ENCODE results near the gene FOXP1.

FOXP1 gene

GRCh38 chr3:71214016-71214415 lies 369.5 kb downstream of the FOXP1 start:
- DNase-seq (ENCODE audit: insufficient read length) (no peak), FAIRE-seq (no peak)
- TF ChIP-seq POLR2A (IDR thresholded peaks at IDR 0.05; ENCODE audit: low read depth, low read length) (no peak), POLR2AphosphoS5 (IDR thresholded peaks at IDR 0.05; ENCODE audit: low read depth, low read length) (no peak), TAF1 (IDR thresholded peaks at IDR 0.05; ENCODE audit: borderline replicate concordance, low read depth, low read length) (no peak)

GRCh38 chr3:71211083-71211482 lies 372.4 kb downstream of the FOXP1 start:
- no peak for TF ChIP-seq POLR2A (IDR thresholded peaks at IDR 0.05; ENCODE audit: low read depth, low read length)
- no peak for TF ChIP-seq TAF1 (IDR thresholded peaks at IDR 0.05; ENCODE audit: borderline replicate concordance, low read depth, low read length)
- no peak for TF ChIP-seq POLR2AphosphoS5 (IDR thresholded peaks at IDR 0.05; ENCODE audit: low read depth, low read length)
- no peak for FAIRE-seq

GRCh38 chr3:71210257-71211007 lies 373.1 kb downstream of the FOXP1 start:
- FAIRE-seq (no peak), DNase-seq (ENCODE audit: insufficient read length) (no peak)

More at GRCh38 chr3:71211083-71211482, 372.4 kb downstream of the FOXP1 start:
- no peak for DNase-seq (ENCODE audit: insufficient read length)

GRCh38 chr3:71208211-71209095 lies 375.1 kb downstream of the FOXP1 start:
- DNase-seq (ENCODE audit: insufficient read length) (no peak), FAIRE-seq (no peak)
- no peak for TF ChIP-seq TAF1 (IDR thresholded peaks at IDR 0.05; ENCODE audit: borderline replicate concordance, low read depth, low read length)
- TF ChIP-seq POLR2AphosphoS5 (IDR thresholded peaks at IDR 0.05; ENCODE audit: low read depth, low read length), result no peak
- TF ChIP-seq POLR2A (IDR thresholded peaks at IDR 0.05; ENCODE audit: low read depth, low read length), result no peak

More at GRCh38 chr3:71210257-71211007, 373.1 kb downstream of the FOXP1 start:
- TF ChIP-seq POLR2A (IDR thresholded peaks at IDR 0.05; ENCODE audit: low read depth, low read length) (no peak), TAF1 (IDR thresholded peaks at IDR 0.05; ENCODE audit: borderline replicate concordance, low read depth, low read length) (no peak), POLR2AphosphoS5 (IDR thresholded peaks at IDR 0.05; ENCODE audit: low read depth, low read length) (no peak)

GRCh38 chr3:71207632-71208031 lies 375.9 kb downstream of the FOXP1 start:
- DNase-seq (ENCODE audit: insufficient read length), result no peak
- TF ChIP-seq POLR2AphosphoS5 (IDR thresholded peaks at IDR 0.05; ENCODE audit: low read depth, low read length) (no peak), POLR2A (IDR thresholded peaks at IDR 0.05; ENCODE audit: low read depth, low read length) (no peak), TAF1 (IDR thresholded peaks at IDR 0.05; ENCODE audit: borderline replicate concordance, low read depth, low read length) (no peak)
- FAIRE-seq, result no peak

- no peak for DNase-seq (ENCODE audit: insufficient read length)
- no peak for FAIRE-seq
- no peak for TF ChIP-seq POLR2AphosphoS5 (IDR thresholded peaks at IDR 0.05; ENCODE audit: low read depth, low read length)
- no peak for TF ChIP-seq POLR2A (IDR thresholded peaks at IDR 0.05; ENCODE audit: low read depth, low read length)
- no peak for TF ChIP-seq TAF1 (IDR thresholded peaks at IDR 0.05; ENCODE audit: borderline replicate concordance, low read depth, low read length)
These were observed 377.0 kb downstream of the FOXP1 start for GRCh38 chr3:71206305-71207165.

GRCh38 chr3:71203727-71204488 lies 379.6 kb downstream of the FOXP1 start:
- TF ChIP-seq TAF1 (IDR thresholded peaks at IDR 0.05; ENCODE audit: borderline replicate concordance, low read depth, low read length) (no peak), POLR2A (IDR thresholded peaks at IDR 0.05; ENCODE audit: low read depth, low read length) (no peak), POLR2AphosphoS5 (IDR thresholded peaks at IDR 0.05; ENCODE audit: low read depth, low read length) (no peak)
- FAIRE-seq, result no peak
- no peak for DNase-seq (ENCODE audit: insufficient read length)

GRCh38 chr3:71202848-71203533 lies 380.5 kb downstream of the FOXP1 start:
- DNase-seq (ENCODE audit: insufficient read length) (no peak), FAIRE-seq (no peak)
- TF ChIP-seq POLR2AphosphoS5 (IDR thresholded peaks at IDR 0.05; ENCODE audit: low read depth, low read length), result no peak
- no peak for TF ChIP-seq TAF1 (IDR thresholded peaks at IDR 0.05; ENCODE audit: borderline replicate concordance, low read depth, low read length)
- no peak for TF ChIP-seq POLR2A (IDR thresholded peaks at IDR 0.05; ENCODE audit: low read depth, low read length)

- TF ChIP-seq TAF1 (IDR thresholded peaks at IDR 0.05; ENCODE audit: borderline replicate concordance, low read depth, low read length) (no peak), POLR2A (IDR thresholded peaks at IDR 0.05; ENCODE audit: low read depth, low read length) (no peak), POLR2AphosphoS5 (IDR thresholded peaks at IDR 0.05; ENCODE audit: low read depth, low read length) (no peak)
- DNase-seq (ENCODE audit: insufficient read length) (no peak), FAIRE-seq (no peak)
These were observed 381.6 kb downstream of the FOXP1 start for GRCh38 chr3:71201939-71202338.

All from GM12892 (cell line).